Liver (tissue), 9 donors: ENCODE measurements around the gene TFF1. TPM values are rescaled to one million over a fixed set of nuclear protein-coding genes. Genes with fewer than 3 reads are reported as not detected.

Experiments used
- DNase-seq: peaks from one replicate; pipeline ENCODE4 v3.0.0-alpha.2; 2017; ENCODE audit warnings: low spot score
- H3K27ac ChIP-seq, 2 donors: one replicate each; pipeline ENCODE4 v1.7.0; 2013; ENCODE audit warnings: inconsistent platforms in 2 of 2, low read length in 2 of 2, control low read depth in 1 of 2, low read depth in 1 of 2, mild to moderate bottlenecking in 1 of 2
- H3K27me3 ChIP-seq, 4 donors: one replicate each; pipeline versions ENCODE4 v1.6.1 to v1.7.0; 2013; ENCODE audit warnings: low read length in 3 of 4, inconsistent platforms in 1 of 4, mild to moderate bottlenecking in 1 of 4, moderate library complexity in 1 of 4; ENCODE audit not compliant: control insufficient read depth in 4 of 4, insufficient read depth in 4 of 4
- H3K36me3 ChIP-seq, 4 donors: one replicate each; pipeline versions ENCODE4 v1.6.1 to v1.7.0; 2013; ENCODE audit warnings: low read length in 3 of 4, mild to moderate bottlenecking in 3 of 4, low read depth in 1 of 4, moderate library complexity in 1 of 4; ENCODE audit not compliant: control insufficient read depth in 4 of 4, insufficient read depth in 3 of 4
- H3K4me1 ChIP-seq, 4 donors: one replicate each; pipeline versions ENCODE4 v1.6.1 to v1.7.0; 2013; ENCODE audit warnings: low read length in 3 of 4, mild to moderate bottlenecking in 3 of 4, moderate library complexity in 1 of 4; ENCODE audit not compliant: control insufficient read depth in 4 of 4, insufficient read depth in 4 of 4
- H3K4me3 ChIP-seq, 3 donors: one replicate each; pipeline versions ENCODE4 v1.6.1 to v1.7.0; 2013; ENCODE audit warnings: low read length in 3 of 3, control low read depth in 1 of 3, low read depth in 1 of 3, mild to moderate bottlenecking in 1 of 3
- H3K9ac ChIP-seq, 2 donors: one replicate each; pipeline ENCODE4 v1.7.0; 2013; ENCODE audit warnings: low read length in 2 of 2, mild to moderate bottlenecking in 2 of 2, moderate library complexity in 2 of 2, control low read depth in 1 of 2, low read depth in 1 of 2
- H3K9me3 ChIP-seq, 4 donors: one replicate each; pipeline versions ENCODE4 v1.6.1 to v1.7.0; 2013; ENCODE audit warnings: low read length in 3 of 4; ENCODE audit not compliant: control insufficient read depth in 4 of 4
- ATF3 ChIP-seq: IDR thresholded peaks from 2 replicates; pipeline ENCODE4 v1.6.1; 2016; ENCODE audit warnings: antibody characterized with exemption
- CTCF ChIP-seq: fragments of 150-350 bp; IDR thresholded peaks from 2 replicates; pipeline ENCODE4 v1.5.1; 2017; ENCODE audit warnings: improper control_type of control experiment, low read depth, low read length; ENCODE audit not compliant: missing input control
- EGR1 ChIP-seq, 2 donors: IDR thresholded peaks; 2 replicates each; pipeline ENCODE4 v1.6.1; 2016 to 2018; ENCODE audit warnings: antibody characterized with exemption in 2 of 2, low read depth in 2 of 2
- FOXA1 ChIP-seq: IDR thresholded peaks from 2 replicates; pipeline ENCODE4 v1.6.1; 2016; ENCODE audit warnings: antibody characterized with exemption
- FOXA2 ChIP-seq: IDR thresholded peaks from 2 replicates; pipeline ENCODE4 v1.6.1; 2016; ENCODE audit warnings: antibody characterized with exemption
- GABPA ChIP-seq, 2 donors: IDR thresholded peaks in 1 of 2; conservative IDR thresholded peaks in 1 of 2; 2 replicates each; pipeline ENCODE4 v1.6.1; 2016; ENCODE audit warnings: antibody characterized with exemption in 2 of 2, mild to moderate bottlenecking in 1 of 2, moderate library complexity in 1 of 2
- HNF4A ChIP-seq, 2 donors: conservative IDR thresholded peaks; 2 replicates each; pipeline ENCODE4 v1.6.1; 2016; ENCODE audit warnings: antibody characterized with exemption in 2 of 2, mild to moderate bottlenecking in 2 of 2
- HNF4G ChIP-seq: IDR thresholded peaks from 2 replicates; pipeline ENCODE4 v1.6.1; 2016; ENCODE audit warnings: antibody characterized with exemption
- JUND ChIP-seq, 2 donors: IDR thresholded peaks; 2 replicates each; pipeline ENCODE4 v1.6.1; 2016; ENCODE audit warnings: antibody characterized with exemption in 2 of 2
- NR2F2 ChIP-seq: IDR thresholded peaks from 2 replicates; pipeline ENCODE4 v1.6.1; 2016; ENCODE audit warnings: antibody characterized with exemption
- RAD21 ChIP-seq, 2 donors: IDR thresholded peaks; 2 replicates each; pipeline ENCODE4 v1.6.1; 2016; ENCODE audit warnings: antibody characterized with exemption in 2 of 2, mild to moderate bottlenecking in 2 of 2
- REST ChIP-seq: IDR thresholded peaks from 2 replicates; pipeline ENCODE4 v1.6.1; 2016; ENCODE audit warnings: antibody characterized with exemption, mild to moderate bottlenecking
- RXRA ChIP-seq, 2 donors: IDR thresholded peaks; 2 replicates each; pipeline ENCODE4 v1.6.1; 2017 to 2018; ENCODE audit warnings: antibody characterized with exemption in 2 of 2, mild to moderate bottlenecking in 1 of 2
- SP1 ChIP-seq: IDR thresholded peaks from 2 replicates; pipeline ENCODE4 v1.6.1; 2018; ENCODE audit warnings: antibody characterized with exemption, mild to moderate bottlenecking
- TAF1 ChIP-seq: conservative IDR thresholded peaks from 2 replicates; pipeline ENCODE4 v1.6.1; 2016; ENCODE audit warnings: antibody characterized with exemption, mild to moderate bottlenecking
- YY1 ChIP-seq: IDR thresholded peaks from 2 replicates; pipeline ENCODE4 v1.6.1; 2016; ENCODE audit warnings: antibody characterized with exemption, mild to moderate bottlenecking
- WGBS: extraction: QIAGEN DNeasy Blood & Tissue Kit; methylation state at CpG from one replicate; pipeline ENCODE4 v1.1.7; 2013; 5-methylcytosine and 5-hydroxymethylcytosine counted together
- polyA plus RNA-seq, 2 donors: library from polyadenylated mRNA; stranded (reverse) in 1 of 2; unstranded in 1 of 2; fragments of 200-250 nt in 1 of 2; fragments of >200 nt in 1 of 2; fragmentation: Nextera tagmentation in 1 of 2; extraction: Ambion mirVana in 1 of 2; gene quantifications; one replicate each; pipeline versions ENCODE4 v1.2.1 to v1.2.3, GENCODE V29; 2013 to 2015
- total RNA-seq, 2 donors: library from RNA; depleted of rRNA; stranded (reverse); fragments of >200 nt; gene quantifications; one replicate each; pipeline ENCODE4 v1.2.3, GENCODE V29; 2014
- TF ChIP-seq, protein P1 (sequence below): IDR thresholded peaks from 2 replicates; pipeline ENCODE4 v1.6.1; 2016; ENCODE audit warnings: antibody characterized with exemption
- donor health status: healthy.
- donor health status: healthy.
- donor health status: healthy.
- donor health status: healthy.
- donor health status: healthy.

Gene TFF1
- total and polyA plus RNA-seq, 4 donors = not detected

DNA sequence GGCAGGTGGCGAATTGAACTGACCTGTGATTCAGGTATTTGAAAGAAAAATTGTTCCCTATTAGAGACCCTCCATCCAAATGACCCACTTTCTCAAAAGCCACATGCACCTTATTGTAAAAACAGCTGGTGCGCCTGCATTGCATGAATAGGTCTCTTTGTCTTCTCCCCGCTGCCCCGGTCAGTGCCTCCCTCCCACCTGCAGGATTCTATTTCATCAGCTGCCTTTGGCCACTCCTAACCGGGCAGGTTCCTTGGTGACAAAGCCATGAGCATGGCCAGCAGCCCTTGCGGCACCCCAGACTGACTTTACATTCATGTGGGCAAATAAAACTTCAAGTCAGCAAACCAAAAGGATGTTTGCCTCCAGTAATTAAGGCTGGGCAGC, 23.1 kb upstream of the TFF1 start:
- 62% methylated on average over 6 of the region's 6 CpGs for WGBS
- no peaks in the 10 kb centered on the region for H3K9me3 ChIP-seq
- peaks cover 0 to 12% (median 10%) of the 10 kb centered on the region in 4 donors for H3K4me1 ChIP-seq
- H3K4me3 ChIP-seq = no peak overlapping the region
- no peak for DNase-seq
- no peaks in the 10 kb centered on the region for H3K36me3 ChIP-seq
- H3K27me3 ChIP-seq = peaks cover 0 to 4% (median 0%) of the 10 kb centered on the region in 4 donors
- TF ChIP-seq CTCF (no peak), GABPA (IDR thresholded peaks at IDR 0.05 in 1 of 2, conservative IDR thresholded peaks at IDR 0.05 in 1 of 2) (no peak), ATF3 (no peak)
- H3K9ac ChIP-seq = no peak overlapping the region
- no peak overlapping the region for H3K27ac ChIP-seq

- peaks cover 0 to 4% (median 0%) of the 10 kb centered on the region in 4 donors for H3K27me3 ChIP-seq
- 59% methylated on average over 20 of the region's 20 CpGs for WGBS
- no peak for DNase-seq
- no peak overlapping the region for H3K9ac ChIP-seq
- H3K4me3 ChIP-seq = no peak overlapping the region
- no peaks in the 10 kb centered on the region for H3K9me3 ChIP-seq
- peaks cover 0 to 12% (median 10%) of the 10 kb centered on the region in 4 donors for H3K4me1 ChIP-seq
- H3K36me3 ChIP-seq = no peaks in the 10 kb centered on the region
- TF ChIP-seq NR2F2 (peak; percentile 59), FOXA2 (no peak), JUND (IDR thresholded peaks at IDR 0.05) (no peak), RAD21 (IDR thresholded peaks at IDR 0.05) (no peak), HNF4G (no peak), SP1 (no peak)
- TF ChIP-seq, protein P1, sequence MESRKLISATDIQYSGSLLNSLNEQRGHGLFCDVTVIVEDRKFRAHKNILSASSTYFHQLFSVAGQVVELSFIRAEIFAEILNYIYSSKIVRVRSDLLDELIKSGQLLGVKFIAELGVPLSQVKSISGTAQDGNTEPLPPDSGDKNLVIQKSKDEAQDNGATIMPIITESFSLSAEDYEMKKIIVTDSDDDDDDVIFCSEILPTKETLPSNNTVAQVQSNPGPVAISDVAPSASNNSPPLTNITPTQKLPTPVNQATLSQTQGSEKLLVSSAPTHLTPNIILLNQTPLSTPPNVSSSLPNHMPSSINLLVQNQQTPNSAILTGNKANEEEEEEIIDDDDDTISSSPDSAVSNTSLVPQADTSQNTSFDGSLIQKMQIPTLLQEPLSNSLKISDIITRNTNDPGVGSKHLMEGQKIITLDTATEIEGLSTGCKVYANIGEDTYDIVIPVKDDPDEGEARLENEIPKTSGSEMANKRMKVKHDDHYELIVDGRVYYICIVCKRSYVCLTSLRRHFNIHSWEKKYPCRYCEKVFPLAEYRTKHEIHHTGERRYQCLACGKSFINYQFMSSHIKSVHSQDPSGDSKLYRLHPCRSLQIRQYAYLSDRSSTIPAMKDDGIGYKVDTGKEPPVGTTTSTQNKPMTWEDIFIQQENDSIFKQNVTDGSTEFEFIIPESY = no peak
- H3K27ac ChIP-seq = no peak overlapping the region
Measured at GRCh38 chr21:42388740-42389448, 22.6 kb upstream of the TFF1 start.

DNA sequence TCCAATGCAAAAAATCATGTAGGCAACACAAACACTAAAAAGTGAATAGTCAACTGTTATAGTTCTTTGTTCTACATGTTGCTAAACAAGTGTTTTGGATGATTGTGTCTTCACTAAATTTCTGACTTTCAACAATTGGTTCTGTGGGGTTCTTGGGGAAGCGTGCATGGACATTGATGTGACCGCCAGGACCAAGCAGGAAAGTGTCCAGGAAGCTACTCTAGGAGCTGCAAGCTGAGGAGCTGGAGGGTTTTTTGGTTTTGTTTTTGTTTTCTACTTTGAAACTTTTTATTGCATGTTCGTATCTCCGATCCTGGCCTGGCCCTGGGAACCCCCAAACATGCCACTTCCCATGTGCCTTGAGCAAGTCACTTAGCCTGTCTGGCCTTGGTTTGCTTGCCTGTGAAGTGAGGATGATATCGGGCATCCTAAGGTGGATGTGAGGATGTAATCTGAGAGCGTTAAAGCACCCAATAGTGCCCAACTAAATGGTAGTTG, 21.6 kb upstream of the TFF1 start:
- no peak overlapping the region for H3K4me3 ChIP-seq
- H3K27me3 ChIP-seq = peaks cover 0 to 4% (median 0%) of the 10 kb centered on the region in 4 donors
- TF ChIP-seq EGR1 (IDR thresholded peaks at IDR 0.05; ENCODE audit: low read depth in 2 of 2) (no peak), GABPA (IDR thresholded peaks at IDR 0.05 in 1 of 2, conservative IDR thresholded peaks at IDR 0.05 in 1 of 2) (no peak), RAD21 (IDR thresholded peaks at IDR 0.05) (no peak), RXRA (IDR thresholded peaks at IDR 0.05) (no peak), HNF4A (conservative IDR thresholded peaks at IDR 0.05) (no peak), FOXA1 (no peak), REST (no peak), TAF1 (no peak), SP1 (no peak), HNF4G (no peak), YY1 (no peak), ATF3 (no peak), JUND (IDR thresholded peaks at IDR 0.05) (no peak)
- no peaks in the 10 kb centered on the region for H3K9me3 ChIP-seq
- H3K9ac ChIP-seq = no peak overlapping the region
- H3K4me1 ChIP-seq = peaks cover 0 to 12% (median 10%) of the 10 kb centered on the region in 4 donors
- no peak overlapping the region for H3K27ac ChIP-seq
- no peaks in the 10 kb centered on the region for H3K36me3 ChIP-seq
- 94% methylated on average over 6 of the region's 6 CpGs for WGBS
- DNase-seq = no peak
